Measurements from ENCODE around the gene TCP1.

DNA sequence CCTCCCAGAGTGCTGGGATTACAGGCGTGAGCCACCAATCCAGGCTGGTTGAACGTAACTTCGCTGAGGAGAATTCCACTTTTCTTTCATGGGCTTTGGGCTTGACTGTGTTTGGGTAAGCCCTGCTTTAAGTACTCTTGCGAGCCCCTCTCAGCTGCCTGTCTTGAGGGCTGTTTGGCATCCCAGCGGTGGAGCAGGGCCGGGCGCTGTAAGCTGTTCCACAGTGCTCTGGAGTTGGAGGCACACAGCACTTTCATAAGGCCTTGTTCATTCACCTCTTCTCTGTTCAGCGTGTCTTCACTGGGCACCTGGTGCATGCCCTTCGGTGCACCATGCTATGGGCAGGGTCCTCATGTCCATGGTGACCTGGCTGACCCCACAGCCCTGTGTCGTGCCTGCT, 32.3 kb upstream of the TCP1 start:
- TF ChIP-seq POLR2A (IDR thresholded peaks at IDR 0.05) = no peak
- TF ChIP-seq, protein P1, sequence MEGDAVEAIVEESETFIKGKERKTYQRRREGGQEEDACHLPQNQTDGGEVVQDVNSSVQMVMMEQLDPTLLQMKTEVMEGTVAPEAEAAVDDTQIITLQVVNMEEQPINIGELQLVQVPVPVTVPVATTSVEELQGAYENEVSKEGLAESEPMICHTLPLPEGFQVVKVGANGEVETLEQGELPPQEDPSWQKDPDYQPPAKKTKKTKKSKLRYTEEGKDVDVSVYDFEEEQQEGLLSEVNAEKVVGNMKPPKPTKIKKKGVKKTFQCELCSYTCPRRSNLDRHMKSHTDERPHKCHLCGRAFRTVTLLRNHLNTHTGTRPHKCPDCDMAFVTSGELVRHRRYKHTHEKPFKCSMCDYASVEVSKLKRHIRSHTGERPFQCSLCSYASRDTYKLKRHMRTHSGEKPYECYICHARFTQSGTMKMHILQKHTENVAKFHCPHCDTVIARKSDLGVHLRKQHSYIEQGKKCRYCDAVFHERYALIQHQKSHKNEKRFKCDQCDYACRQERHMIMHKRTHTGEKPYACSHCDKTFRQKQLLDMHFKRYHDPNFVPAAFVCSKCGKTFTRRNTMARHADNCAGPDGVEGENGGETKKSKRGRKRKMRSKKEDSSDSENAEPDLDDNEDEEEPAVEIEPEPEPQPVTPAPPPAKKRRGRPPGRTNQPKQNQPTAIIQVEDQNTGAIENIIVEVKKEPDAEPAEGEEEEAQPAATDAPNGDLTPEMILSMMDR (IDR thresholded peaks at IDR 0.05) = no peak
- no peak for TF ChIP-seq EP300 (IDR thresholded peaks at IDR 0.05)
